ENCODE results near the gene TRMU.

Gene TRMU

DNA sequence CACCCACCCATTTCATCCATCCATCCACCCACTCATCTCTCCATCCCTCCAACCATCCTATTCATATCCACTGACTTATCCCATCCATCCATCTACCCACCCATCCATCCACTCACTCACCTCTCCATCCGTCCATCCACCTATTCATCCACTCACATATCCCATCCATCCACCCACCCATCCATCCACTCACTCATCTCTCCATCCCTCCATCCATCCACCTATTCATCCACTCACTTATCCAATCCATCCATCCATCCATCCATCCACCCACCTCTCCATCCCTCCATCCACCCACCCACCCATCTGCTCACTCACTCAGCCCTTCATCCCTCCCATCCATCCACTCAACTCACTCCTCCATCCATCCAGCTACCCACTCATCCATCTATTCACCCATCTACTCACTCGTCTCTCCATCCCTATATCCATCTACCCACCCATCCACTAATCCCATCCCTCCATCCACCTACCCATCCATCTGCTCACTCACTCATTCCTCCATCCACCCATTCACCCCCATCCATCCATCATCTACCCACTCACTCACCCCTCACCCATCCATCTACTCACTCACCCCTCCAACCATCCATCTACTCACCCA is 36.2 kb downstream of the TRMU start:
- no peak for DNase-seq

DNA sequence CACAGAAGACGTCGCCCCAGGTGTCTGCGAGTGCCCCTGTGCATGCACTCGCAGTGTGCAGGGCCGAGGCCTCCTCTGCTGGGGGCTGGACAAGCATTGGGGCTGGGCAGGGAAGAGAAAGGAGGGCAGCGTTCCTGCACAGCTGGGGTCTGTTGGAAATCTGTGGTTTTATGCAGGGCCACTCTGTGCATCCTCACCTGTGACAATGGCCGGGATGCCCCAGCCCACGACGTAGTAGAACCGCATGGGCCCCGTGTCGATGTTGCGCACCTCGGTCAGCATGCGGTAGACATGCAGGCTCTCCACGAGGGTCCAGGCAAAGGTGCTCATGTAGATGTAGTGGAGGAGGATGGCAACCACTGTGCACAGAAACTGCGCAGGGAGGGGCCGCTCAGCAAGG is 37.2 kb downstream of the TRMU start:
- no peak for DNase-seq

DNA sequence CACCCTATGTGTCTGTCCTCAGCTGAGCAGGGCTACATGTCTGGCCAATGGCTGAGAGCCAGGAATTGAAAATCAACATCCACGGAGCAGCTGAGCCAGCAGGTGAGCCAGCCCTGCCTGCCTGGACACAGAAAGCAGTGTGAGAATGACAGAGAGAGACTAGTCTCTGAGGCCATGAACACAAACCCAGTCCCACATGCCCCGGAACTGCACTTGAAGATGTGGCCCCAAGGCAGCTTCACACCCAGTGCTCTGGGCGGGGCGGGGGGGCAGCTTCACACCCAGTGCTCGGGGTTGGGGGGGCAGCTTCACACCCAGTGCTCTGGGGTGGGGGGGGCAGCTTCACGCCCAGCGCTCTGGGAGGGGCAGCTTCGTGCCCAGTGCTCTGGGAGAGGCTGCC is 37.6 kb downstream of the TRMU start:
- no peak for DNase-seq

DNA sequence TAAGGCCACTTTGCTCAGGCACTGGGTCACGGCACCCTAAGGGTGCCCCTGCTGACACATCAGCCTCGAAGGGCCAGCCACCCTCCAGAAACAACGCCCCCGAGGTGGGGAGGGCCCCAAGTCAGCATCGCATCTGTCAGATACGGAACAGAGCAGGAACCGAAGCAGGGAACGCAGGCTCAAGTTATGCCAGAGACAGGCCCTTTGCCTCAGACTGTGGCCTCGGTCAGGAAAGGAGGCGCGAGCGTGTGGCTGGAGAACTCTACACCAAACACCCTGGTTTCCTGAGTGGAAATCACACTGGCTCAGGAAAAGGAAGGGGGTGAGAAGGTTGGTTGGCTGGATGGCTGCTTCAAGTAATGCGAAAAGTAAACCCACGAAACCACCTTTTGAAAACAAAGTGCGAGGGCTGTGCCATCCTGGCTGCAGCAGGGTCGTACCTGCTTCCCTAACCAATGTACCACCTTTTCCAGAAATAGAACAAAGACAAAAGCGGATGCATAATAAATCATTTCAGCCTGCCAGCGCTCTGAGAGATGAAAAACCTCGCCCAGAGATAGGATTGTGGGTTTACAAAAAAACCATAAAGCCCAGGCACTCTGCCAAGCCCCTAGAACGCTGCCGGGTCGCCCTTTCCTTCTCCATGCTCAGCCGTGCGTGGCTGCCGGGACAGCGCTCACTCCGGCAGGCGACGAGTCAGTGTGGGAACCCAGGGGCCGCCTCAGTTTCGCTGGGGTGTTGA is 38.6 kb downstream of the TRMU start:
- no peak for DNase-seq

DNA sequence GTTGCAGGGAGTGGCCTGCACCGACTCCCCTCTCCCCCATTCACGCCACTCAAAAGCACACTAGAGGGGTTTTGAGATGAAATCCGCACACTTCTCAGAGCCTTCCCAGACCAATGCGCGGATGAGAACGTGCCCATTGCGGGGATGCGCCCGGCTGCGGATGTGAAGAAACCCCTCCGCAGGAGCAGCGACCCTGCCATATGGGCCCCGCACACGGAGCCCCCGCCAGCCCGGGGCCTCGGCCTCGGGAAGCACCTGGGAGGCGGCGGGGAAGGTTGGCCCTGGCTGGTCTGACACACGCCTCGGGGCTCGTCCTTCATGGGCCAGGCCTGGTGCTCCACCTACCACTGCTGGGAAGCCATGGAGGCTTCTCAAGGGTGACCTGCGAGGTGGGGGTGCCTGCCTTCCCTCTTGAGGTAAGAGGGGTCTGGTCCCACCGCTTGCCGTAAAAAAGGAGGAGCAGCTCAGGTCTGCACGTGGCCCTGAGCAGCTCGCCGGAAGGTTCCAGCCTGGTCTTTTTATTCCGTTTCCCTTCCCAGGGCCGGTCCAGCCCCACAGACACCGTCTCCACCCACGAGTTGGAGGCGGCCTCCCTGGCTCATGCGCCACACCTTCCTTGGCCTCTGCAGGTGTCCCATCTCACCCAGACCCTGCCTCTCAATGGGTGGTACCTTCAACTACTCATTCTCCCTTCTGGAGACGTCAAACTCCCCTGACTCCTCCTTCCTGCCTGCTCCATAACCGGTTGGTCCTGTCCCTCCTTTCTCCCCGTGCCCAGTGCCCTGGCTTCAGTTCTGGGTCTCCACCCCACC is 39.4 kb downstream of the TRMU start:
- no peak for DNase-seq

DNA sequence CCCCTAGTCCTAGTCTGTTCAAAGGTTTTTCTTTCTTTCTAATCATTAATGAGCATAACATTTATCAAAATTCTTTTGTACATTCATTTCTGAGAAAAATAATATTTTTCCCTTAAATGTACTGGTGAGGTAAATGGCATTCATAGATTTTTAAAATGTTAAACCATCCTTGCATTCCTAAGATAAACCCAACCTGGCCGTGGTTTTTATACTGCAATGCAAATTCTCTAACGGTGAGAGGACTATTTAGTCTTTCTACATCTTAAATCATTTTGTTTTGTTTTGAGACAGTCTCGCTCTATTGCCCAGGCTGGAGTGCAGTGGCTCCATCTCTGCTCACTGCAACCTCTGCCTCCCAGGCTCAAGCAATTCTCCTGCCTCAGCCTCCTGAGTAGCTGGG is 40.6 kb downstream of the TRMU start:
- DNase-seq = no peak

DNA sequence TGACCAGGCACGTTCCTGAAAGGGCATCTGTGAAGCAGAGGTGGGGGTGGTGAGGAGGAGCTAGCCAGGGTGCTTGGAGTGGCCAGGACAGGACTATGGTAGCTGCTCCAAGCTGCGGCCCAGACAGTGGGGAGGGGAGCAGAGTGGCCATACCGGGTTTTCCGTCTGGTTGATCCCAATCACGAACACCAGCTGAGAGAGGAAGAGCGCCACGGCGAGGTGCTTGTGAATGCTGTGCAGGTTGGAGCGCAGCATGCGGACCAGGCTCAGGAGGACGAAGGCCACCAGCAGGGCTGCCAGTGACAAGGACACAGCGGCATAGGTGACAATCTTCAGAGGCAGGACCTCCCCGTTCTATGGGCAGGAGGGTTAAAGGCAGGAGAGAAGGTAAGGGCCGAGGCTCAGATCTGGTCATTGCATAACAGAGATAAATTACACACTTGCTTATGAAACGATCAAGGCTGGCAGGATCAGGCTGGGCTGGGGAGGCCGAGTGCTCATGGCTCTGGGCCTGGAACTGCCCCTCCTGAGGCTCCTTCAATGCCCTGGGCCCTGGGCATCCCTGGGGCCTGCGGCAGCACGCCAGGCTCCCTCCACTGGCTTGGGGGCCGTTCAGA is 41.5 kb downstream of the TRMU start:
- no peak for DNase-seq

DNA sequence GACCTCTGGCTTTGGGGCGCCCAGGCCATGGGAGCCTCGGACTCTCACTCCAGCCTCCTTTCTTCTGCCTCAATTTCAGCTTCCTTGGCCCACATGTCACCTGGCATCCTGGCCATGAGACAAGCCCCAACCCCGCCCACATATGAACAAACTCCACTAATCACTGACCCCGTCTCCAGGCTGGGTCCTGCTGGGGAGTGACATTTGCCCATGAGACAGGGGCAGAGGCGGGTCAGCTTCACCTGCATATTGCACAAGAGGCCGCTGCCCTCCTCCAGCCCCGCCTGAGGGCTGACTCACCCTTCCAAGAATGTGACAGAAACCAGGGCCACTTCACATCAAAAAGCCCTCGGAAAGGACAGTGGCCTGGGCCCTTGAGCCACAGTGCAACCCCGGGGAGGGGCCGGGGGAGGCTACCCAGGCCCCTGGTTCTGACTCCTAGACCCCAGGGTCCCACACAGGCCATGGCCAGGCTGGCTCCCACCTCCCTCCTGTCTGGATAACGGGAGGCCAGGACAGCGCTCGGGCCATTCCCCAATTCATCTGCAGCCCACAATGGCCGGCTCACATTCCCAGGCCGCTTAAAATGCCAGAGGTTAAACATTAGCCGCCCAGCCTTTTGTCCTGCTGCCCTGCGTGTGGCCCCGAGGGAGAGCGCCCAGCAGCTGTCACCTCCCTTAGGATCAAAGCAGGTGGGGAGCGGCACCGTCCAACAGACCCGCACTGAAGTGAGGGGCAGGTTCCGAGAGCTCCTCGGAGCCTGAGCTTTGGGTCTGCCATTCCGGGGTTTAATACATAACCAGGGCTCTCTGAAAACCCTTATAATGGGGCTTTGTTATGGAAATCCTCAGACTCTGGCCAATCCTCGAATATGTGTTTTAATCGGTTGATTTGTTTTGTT is 42.3 kb downstream of the TRMU start:
- no peak for DNase-seq

DNA sequence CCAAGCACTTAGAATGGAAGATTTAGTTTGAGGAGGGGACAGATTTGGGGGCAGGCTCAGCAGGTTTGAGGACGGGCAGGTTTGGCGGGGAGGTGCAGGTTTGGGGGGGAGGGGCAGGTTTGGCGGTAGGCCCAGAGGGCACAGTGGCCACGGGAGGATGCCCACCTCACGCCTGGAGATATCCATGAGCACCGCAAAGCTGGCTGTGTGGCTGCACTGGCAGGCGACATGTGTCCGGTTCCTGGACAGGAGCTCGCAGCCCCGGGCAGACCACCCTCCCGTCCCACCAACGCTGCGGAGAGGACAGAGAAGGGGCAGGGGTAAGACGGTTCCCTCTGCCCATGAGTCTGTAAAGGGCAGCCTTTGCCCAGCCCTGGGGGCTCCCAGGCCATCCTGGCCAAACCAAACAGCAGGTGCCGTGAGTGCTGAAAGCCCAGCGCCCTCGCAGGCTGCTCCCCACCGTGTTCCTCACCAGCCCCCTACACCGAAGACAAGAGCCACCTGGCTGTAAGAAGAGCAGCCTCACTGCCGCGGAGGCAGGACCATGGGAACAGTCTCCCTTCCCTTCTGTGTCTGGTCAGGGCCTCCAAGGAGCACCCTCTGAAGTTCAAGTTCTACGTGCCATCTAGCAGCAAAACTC is 43.0 kb downstream of the TRMU start:
- no peak for DNase-seq

DNA sequence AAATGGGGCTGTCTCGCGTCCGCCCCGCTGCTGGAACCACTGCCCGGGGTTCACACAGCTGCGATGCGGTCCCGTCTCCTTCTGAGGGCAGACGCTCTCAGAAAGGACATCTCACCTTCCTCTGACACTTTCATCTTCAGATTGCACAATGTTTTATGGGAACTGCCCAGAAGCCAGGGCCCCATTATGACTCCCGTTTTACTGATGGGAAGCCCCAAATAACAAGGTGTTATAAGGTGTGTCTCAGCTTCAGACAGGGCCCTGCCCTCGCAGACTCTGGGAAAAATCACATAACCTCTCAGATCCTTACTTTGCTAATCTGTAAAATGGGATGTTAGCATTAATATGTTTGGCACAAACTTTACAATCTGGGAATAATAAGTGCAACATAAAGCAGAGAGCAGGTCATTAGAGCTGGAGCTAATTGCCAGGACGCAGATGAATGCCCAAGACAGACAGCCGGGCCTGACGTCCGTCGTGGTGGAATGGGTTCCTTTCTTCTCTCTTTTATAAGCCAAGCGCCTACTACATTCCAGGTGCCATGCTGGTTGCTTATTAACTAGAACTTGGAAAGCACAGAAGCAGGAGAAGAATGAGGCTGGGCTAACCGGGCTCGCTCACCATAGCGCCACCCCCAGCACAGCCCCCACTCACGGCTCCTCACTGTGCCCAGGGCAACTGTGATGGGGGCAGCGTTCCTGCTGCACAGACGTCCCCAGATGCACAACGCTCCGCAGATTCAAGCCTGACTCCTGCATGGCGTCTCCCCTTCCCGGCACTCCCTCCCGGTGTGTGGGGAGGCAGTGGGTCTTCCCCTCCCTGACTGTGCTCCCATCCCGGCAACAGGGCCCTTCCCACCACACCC is 43.8 kb downstream of the TRMU start:
- DNase-seq = no peak

DNA sequence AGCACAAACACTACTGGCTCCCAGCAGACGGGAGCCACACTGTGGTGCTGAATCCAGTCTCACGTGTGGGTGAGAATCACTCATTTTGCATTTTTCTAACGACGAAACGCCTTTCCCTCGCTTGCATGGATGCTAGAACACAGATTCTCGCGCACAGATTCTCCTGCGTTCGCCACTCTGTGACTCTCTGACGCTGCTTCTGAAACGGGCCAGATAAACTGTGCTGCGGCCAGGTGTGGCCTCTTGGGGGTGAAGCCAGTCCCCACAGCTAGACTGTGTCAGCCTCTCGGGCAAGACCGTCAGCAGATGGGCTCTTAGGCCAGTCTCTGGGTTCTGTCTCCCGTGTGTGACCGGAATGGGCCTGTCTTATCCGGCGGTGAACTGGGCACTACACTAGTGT is 44.6 kb downstream of the TRMU start:
- DNase-seq = no peak

DNA sequence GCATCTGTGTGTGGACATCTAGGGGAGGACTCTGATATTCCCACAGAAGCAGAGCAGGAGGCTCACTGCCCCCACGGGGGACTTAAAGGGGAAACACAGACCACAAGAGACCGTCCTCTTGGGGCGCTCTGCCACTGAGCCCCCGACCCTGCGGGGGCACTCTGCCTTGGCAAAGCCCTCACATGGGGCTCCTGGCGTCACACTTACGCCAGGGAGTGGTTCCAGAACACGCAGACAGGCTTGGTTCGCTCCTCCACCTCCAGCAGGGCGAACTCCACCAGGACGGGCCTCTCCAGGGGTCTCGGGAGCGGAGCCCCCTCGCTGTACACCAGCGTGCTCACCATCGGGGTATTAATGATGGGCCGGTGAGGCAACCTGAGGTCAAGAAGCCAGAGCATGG is 45.1 kb downstream of the TRMU start:
- no peak for DNase-seq

DNA sequence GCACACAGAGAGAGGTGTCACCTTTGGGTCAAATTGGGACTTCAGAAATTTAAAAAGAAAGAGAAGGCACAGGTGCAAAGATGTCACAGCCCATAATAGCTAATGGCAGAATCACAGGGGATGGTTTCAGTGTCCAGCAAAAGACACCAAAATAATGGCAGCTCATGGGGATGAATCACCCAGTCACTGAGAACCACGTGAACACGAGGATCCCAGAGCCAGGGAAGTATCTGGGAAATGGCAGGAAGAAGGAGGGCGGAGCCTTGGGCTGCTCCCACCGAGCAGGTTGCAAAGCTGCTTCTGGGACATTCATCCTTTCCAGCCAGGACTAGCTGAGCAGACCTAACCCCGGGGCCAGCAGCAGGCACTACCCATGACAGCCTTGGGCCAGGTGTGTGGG is 45.6 kb downstream of the TRMU start:
- no peak for DNase-seq

DNA sequence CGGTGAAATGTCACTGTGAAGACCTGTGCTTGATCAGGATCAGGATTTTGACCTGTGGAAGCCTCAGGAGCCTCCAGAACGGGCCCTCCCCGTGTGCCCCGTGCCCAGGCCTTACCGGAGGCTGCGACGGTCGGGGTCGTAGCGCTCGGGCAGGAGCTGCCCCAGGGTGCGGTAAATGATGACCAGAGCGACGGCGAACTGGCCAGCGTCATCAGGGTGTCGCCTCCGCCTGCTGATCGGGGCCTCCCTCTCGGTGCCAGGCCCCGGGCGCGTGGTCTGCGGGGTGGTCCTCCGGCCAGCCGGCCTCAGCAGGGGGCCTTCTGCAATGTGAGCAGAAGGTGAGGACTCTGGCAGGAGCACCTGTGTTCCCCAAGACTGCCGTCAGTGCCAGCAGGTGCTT is 46.2 kb downstream of the TRMU start:
- DNase-seq = no peak

DNA sequence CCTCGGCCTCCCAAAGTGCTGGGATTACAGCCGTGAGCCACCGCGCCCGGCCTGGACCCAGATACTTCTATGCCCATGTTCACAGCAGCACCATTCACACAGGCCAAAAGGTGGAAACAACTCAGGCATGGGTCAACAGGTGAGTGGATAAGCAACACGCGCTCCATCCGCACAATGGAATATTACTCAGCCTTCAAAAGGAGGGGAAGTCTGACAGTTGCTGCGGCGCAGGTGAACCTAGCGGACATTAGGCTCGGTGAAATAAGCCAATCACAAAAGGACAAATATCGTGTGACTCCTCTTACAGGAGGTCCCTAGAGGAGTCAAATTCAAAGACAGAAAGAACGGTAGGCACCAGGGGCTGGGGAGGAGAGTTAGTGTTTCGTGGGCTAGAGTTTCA is 47.0 kb downstream of the TRMU start:
- DNase-seq = no peak

DNA sequence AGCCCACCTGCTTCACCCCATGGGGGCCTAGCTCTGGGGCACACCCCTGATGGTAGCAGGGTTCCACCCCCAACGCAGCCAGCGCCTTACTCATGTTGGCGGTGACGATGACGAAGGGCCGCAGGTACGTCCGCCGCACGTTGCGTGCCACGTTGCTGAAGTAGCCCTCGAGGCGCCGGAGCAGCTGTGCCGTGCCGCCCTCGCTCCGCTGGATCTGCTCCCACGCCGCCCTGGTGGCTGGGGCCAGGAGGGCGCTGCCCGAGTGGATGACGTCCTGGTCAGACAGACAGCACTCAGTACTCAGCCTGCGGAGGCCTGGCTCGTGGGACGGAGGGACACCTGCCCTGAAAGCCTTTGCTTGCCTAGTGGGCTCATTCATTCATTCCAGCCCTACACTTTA is 50.8 kb downstream of the TRMU start:
- DNase-seq = no peak

DNA sequence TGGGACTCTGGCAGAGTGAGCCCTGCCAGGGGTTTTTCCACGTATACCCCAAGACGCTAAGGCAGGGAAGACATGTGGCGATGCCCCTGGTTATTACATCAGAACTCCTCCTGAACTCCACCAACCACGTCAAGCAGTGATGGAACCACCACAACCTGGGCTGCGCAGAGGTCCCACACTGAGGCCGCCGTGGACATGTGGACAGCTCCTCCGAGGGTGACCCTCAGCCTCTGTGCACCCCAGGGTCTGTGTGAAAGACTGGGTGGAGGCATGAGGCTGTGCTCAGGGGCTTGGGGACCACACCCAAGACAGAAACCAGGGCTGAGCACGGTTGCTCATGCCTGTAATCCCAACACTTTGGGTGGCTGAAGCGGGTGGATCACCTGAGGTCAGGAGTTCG is 52.2 kb downstream of the TRMU start:
- DNase-seq = no peak

DNA sequence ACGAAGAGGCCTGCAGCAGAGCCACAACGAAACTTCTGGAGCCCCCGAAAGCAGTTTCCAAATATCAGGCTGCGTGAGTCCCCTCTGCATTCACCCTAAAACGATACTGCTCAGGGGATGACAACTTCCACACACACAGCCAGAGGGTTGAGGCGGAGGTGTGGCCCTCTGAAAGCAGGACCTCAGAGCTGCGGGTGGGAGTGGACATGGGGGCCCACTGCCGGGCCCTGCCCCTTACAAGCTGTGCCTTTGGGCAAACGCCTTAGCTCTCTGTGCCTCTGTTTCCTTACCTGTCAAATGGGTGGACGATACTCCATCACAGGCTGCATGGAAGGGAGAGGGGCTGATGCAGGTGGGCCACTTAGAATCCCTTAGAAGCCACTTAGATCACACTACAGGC is 53.1 kb downstream of the TRMU start:
- no peak for DNase-seq

DNA sequence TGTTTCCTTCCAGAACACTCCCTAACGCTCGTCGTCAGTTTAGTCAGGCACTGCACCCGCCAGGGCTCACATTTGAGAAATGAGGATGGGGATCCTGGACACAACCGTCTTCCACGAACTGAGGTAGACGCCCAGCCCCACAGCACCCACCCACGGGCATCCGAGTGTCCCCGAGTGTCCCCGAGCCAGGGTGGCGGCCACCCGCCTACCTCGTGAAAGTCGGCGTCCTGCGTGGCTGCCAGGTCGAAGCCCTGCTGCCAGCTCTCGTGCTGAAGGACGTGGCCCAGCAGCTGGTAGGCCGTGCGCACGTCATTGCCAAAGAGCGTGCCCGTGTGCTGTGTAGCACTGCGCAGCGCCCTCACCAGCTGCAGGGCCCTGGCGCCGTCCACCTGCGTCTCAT is 53.6 kb downstream of the TRMU start:
- no peak for DNase-seq

DNA sequence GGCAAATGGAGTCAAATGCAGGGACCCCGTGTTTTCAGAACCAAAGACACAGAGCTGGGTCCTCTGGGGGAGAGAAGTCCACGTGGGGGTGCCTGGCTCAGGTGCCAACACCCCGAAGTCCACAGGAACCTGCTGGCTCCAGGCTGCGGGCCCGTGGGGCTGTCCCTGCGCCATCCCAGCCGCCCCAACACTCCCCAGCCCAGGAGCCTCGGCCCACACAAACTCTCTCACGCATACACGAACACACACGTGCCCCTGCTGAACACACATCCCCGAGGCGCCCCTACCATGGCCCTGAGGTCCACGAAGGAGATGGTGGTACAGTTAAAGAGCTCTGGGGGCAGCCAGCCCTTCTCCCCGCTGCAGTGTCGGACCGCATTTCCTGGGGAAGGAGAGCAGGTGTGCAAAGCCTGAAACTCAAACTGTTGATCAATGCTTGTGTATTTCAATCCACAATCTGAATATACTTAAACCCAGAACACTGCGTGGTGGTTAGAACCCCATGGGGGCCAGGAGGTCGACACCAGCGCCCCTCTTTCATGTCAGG is 54.7 kb downstream of the TRMU start:
- no peak for DNase-seq

Measured in NCI-H1092 treated with DMSO at 0.1 percent for 48 hours (cell line).